ENCODE results near the gene UNKL. TPM values are rescaled to one million over a fixed set of nuclear protein-coding genes. Genes with fewer than 3 reads are reported as not detected.

UNKL gene
- total RNA-seq, 2 donors from 2014 or later, result 11.2 to 21.4 TPM

- intact Hi-C loops (cut with DNase I), result no loop called here
- TF ChIP-seq POLR2A (IDR thresholded peaks at IDR 0.05), result no peak
- TF ChIP-seq, protein P1, sequence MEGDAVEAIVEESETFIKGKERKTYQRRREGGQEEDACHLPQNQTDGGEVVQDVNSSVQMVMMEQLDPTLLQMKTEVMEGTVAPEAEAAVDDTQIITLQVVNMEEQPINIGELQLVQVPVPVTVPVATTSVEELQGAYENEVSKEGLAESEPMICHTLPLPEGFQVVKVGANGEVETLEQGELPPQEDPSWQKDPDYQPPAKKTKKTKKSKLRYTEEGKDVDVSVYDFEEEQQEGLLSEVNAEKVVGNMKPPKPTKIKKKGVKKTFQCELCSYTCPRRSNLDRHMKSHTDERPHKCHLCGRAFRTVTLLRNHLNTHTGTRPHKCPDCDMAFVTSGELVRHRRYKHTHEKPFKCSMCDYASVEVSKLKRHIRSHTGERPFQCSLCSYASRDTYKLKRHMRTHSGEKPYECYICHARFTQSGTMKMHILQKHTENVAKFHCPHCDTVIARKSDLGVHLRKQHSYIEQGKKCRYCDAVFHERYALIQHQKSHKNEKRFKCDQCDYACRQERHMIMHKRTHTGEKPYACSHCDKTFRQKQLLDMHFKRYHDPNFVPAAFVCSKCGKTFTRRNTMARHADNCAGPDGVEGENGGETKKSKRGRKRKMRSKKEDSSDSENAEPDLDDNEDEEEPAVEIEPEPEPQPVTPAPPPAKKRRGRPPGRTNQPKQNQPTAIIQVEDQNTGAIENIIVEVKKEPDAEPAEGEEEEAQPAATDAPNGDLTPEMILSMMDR (IDR thresholded peaks at IDR 0.05), result no peak
- peaks cover 0 to 1% of the 10 kb centered on the region in 2 donors for H3K36me3 ChIP-seq (replicated peaks in 1 of 2; ENCODE audit: insufficient read depth in 1 of 2, low read depth in 2 of 2)
- H3K4me1 ChIP-seq, result peaks cover 18% of the 10 kb centered on the region
- no peak for ATAC-seq
- no peak overlapping the region for H3K4me3 ChIP-seq
- no peaks in the 10 kb centered on the region for H3K27me3 ChIP-seq
- H3K9me3 ChIP-seq, result no peaks in the 10 kb centered on the region
- H3K27ac ChIP-seq, result no peak overlapping the region
- DNase-seq, result no peak
- 89 to 90% methylated on average over 5 to 15 of the region's 19 CpGs for WGBS, 2 donors
Measured at GRCh38 chr16:1375741-1376410, 38.6 kb downstream of the UNKL start.

- DNase-seq, result no peak
- 91 to 92% methylated on average over 14 to 24 of the region's 24 CpGs for WGBS, 2 donors
- Histone ChIP-seq H3K4me1 (peaks cover 18% of the 10 kb centered on the region), H3K27me3 (no peaks in the 10 kb centered on the region), H3K27ac (no peak overlapping the region), H3K9me3 (no peaks in the 10 kb centered on the region), H3K36me3 (replicated peaks in 1 of 2; ENCODE audit: insufficient read depth in 1 of 2, low read depth in 2 of 2) (no peaks in the 10 kb centered on the region), H3K4me3 (no peak overlapping the region)
- TF ChIP-seq POLR2A (IDR thresholded peaks at IDR 0.05), result no peak
- TF ChIP-seq, protein P1 (IDR thresholded peaks at IDR 0.05), result no peak
- intact Hi-C loops (cut with DNase I), result no loop called here
- ATAC-seq, result no peak
Measured at GRCh38 chr16:1375298-1375640, 39.2 kb downstream of the UNKL start.

GRCh38 chr16:1374418-1375297 is 39.8 kb downstream of the UNKL start:
- TF ChIP-seq, protein P1 (IDR thresholded peaks at IDR 0.05), result no peak
- TF ChIP-seq POLR2A (IDR thresholded peaks at IDR 0.05), result no peak
- no peaks in the 10 kb centered on the region for H3K36me3 ChIP-seq (replicated peaks in 1 of 2; ENCODE audit: insufficient read depth in 1 of 2, low read depth in 2 of 2)
- no peak for ATAC-seq
- peaks cover 12% of the 10 kb centered on the region for H3K4me1 ChIP-seq
- DNase-seq, result no peak
- intact Hi-C loops (cut with DNase I), result no loop called here
- no peak overlapping the region for H3K4me3 ChIP-seq
- 92% methylated on average over 46 of the region's 46 CpGs; no CpG with 5 or more reads in 1 of the 2 donors for WGBS, 2 donors
- H3K27ac ChIP-seq, result no peak overlapping the region
- no peaks in the 10 kb centered on the region for H3K9me3 ChIP-seq
- no peaks in the 10 kb centered on the region for H3K27me3 ChIP-seq

- TF ChIP-seq, protein P1 (IDR thresholded peaks at IDR 0.05), result no peak
- TF ChIP-seq POLR2A (IDR thresholded peaks at IDR 0.05), result no peak
- Histone ChIP-seq H3K4me3 (no peak overlapping the region), H3K27me3 (no peaks in the 10 kb centered on the region), H3K4me1 (no peaks in the 10 kb centered on the region), H3K27ac (no peak overlapping the region), H3K9me3 (no peaks in the 10 kb centered on the region), H3K36me3 (replicated peaks in 1 of 2; ENCODE audit: insufficient read depth in 1 of 2, low read depth in 2 of 2) (no peaks in the 10 kb centered on the region)
- WGBS, 2 donors, result 75 to 84% methylated on average over 5 to 9 of the region's 21 CpGs
- intact Hi-C loops (cut with DNase I), result no loop called here
- DNase-seq, result no peak
- no peak for ATAC-seq
Measured at GRCh38 chr16:1372292-1372950, 42.1 kb downstream of the UNKL start.
